Endothelial cell (in vitro differentiated cells): ENCODE data around the gene NDUFB10. TPM values are rescaled to one million over a fixed set of nuclear protein-coding genes. Genes with fewer than 3 reads are reported as not detected.

Source experiments
- DNase-seq: peaks from one replicate; pipeline ENCODE4 v3.0.0; 2021; ENCODE audit warnings: low spot score
- H3K27ac Mint-ChIP-seq: one replicate; pipeline ENCODE4 v1.8.0; 2021; ENCODE audit warnings: mixed read lengths, inconsistent platforms; ENCODE audit not compliant: unreplicated experiment
- H3K27me3 Mint-ChIP-seq: one replicate; pipeline ENCODE4 v1.8.0; 2021; ENCODE audit warnings: mild to moderate bottlenecking, moderate library complexity, mixed read lengths, inconsistent platforms; ENCODE audit not compliant: unreplicated experiment
- H3K36me3 Mint-ChIP-seq: one replicate; pipeline ENCODE4 v1.8.0; 2021; ENCODE audit warnings: mild to moderate bottlenecking, low read depth, mixed read lengths, inconsistent platforms; ENCODE audit not compliant: unreplicated experiment
- H3K4me1 Mint-ChIP-seq: one replicate; pipeline ENCODE4 v1.8.0; 2021; ENCODE audit warnings: mild to moderate bottlenecking, mixed read lengths, inconsistent platforms; ENCODE audit not compliant: unreplicated experiment
- H3K4me3 Mint-ChIP-seq: one replicate; pipeline ENCODE4 v1.8.0; 2021; ENCODE audit warnings: mild to moderate bottlenecking, mixed read lengths, inconsistent platforms; ENCODE audit not compliant: unreplicated experiment
- H3K9me3 Mint-ChIP-seq: one replicate; pipeline ENCODE4 v1.8.0; 2021; ENCODE audit warnings: mixed read lengths, inconsistent platforms; ENCODE audit not compliant: unreplicated experiment
- CTCF ChIP-seq: fragments of 200-600 bp; sonication (generic); IDR thresholded peaks from one replicate; pipeline ENCODE4 v1.5.0; 2021; ENCODE audit warnings: antibody characterized with exemption; ENCODE audit not compliant: unreplicated experiment
- total RNA-seq: library from RNA; stranded (reverse); fragmentation: NEBNext Ultra II Directional; extraction: Animal tissue kit (Norgen Biotek cat#: 25700); gene quantifications from one replicate; pipeline ENCODE4 v1.2.1, GENCODE V29; 2021; ENCODE audit not compliant: unreplicated experiment

Gene NDUFB10
- total RNA-seq, 1 donor from 2014 or later = 122 TPM

GRCh38 chr16:1990101-1990350 lies 30.7 kb downstream of the NDUFB10 start:
- Mint-ChIP-seq H3K27me3 (peaks cover 26% of the 10 kb centered on the region), H3K36me3 (peaks cover 5% of the 10 kb centered on the region), H3K9me3 (no peaks in the 10 kb centered on the region), H3K27ac (no peak overlapping the region), H3K4me1 (peaks cover 4% of the 10 kb centered on the region), H3K4me3 (no peak overlapping the region)
- DNase-seq = no peak
- no peak for TF ChIP-seq CTCF

GRCh38 chr16:1990351-1991134 lies 31.2 kb downstream of the NDUFB10 start:
- no peak for DNase-seq
- Mint-ChIP-seq H3K4me3 (peak overlapping the region; percentile 37), H3K27ac (no peak overlapping the region)

GRCh38 chr16:1991135-1991551 lies 31.8 kb downstream of the NDUFB10 start:
- Mint-ChIP-seq H3K4me3 (peak overlapping the region; percentile 70), H3K27ac (no peak overlapping the region), H3K9me3 (no peaks in the 10 kb centered on the region), H3K27me3 (peaks cover 22% of the 10 kb centered on the region), H3K36me3 (peaks cover 10% of the 10 kb centered on the region), H3K4me1 (peaks cover 4% of the 10 kb centered on the region)
- no peak for DNase-seq
- TF ChIP-seq CTCF = no peak

More at GRCh38 chr16:1990351-1991134, 31.2 kb downstream of the NDUFB10 start:
- Mint-ChIP-seq H3K27me3 (peaks cover 22% of the 10 kb centered on the region), H3K36me3 (peaks cover 9% of the 10 kb centered on the region), H3K9me3 (no peaks in the 10 kb centered on the region), H3K4me1 (peaks cover 4% of the 10 kb centered on the region)
- no peak for TF ChIP-seq CTCF

GRCh38 chr16:1991588-1991947 lies 32.2 kb downstream of the NDUFB10 start:
- H3K4me3 Mint-ChIP-seq = peak overlapping the region; percentile 70

More at GRCh38 chr16:1991588-1991947, 32.2 kb downstream of the NDUFB10 start:
- Mint-ChIP-seq H3K4me1 (peaks cover 4% of the 10 kb centered on the region), H3K27ac (no peak overlapping the region), H3K9me3 (no peaks in the 10 kb centered on the region), H3K27me3 (peaks cover 21% of the 10 kb centered on the region), H3K36me3 (peaks cover 7% of the 10 kb centered on the region)
- no peak for TF ChIP-seq CTCF
- DNase-seq = no peak
